ENCODE results near the gene MACROH2A1.

The MACROH2A1 gene

DNA sequence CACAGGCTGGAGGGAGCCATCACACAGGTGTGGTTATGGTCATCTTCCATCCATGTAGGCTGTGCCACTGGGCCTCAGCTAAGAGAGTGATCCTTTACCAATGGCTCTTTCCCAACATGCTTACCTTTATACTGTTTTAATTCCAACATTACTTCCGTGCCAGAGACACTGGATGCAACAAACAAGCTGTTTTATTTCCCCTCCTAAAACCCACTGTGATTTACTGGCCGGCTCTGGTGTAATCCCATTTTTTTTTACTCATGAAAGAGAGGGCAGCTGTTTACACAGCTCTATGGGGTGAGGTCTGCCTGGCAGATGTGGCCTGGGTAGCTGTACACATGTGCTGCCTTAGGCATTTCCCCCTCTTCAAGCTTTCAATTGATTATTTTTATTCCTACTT is 58.5 kb downstream of the MACROH2A1 start:
- TF ChIP-seq NFIC (IDR thresholded peaks at IDR 0.05) (no peak), CREB1 (IDR thresholded peaks at IDR 0.05; ENCODE audit: low read depth) (no peak), YY1 (IDR thresholded peaks at IDR 0.05; ENCODE audit: low read depth) (no peak), CEBPB (IDR thresholded peaks at IDR 0.05) (no peak), FOXM1 (IDR thresholded peaks at IDR 0.05; ENCODE audit: borderline replicate concordance, low read depth) (no peak), RAD21 (IDR thresholded peaks at IDR 0.05; ENCODE audit: low read depth) (no peak), EP300 (IDR thresholded peaks at IDR 0.05; ENCODE audit: borderline replicate concordance) (no peak), TCF12 (IDR thresholded peaks at IDR 0.05; ENCODE audit: low read depth) (no peak), TAF1 (IDR thresholded peaks at IDR 0.05; ENCODE audit: low read depth) (no peak), ZBTB7A (IDR thresholded peaks at IDR 0.05; ENCODE audit: low read depth) (no peak), EGR1 (IDR thresholded peaks at IDR 0.05) (no peak), TEAD4 (IDR thresholded peaks at IDR 0.05) (no peak)
- TF ChIP-seq, protein P1, sequence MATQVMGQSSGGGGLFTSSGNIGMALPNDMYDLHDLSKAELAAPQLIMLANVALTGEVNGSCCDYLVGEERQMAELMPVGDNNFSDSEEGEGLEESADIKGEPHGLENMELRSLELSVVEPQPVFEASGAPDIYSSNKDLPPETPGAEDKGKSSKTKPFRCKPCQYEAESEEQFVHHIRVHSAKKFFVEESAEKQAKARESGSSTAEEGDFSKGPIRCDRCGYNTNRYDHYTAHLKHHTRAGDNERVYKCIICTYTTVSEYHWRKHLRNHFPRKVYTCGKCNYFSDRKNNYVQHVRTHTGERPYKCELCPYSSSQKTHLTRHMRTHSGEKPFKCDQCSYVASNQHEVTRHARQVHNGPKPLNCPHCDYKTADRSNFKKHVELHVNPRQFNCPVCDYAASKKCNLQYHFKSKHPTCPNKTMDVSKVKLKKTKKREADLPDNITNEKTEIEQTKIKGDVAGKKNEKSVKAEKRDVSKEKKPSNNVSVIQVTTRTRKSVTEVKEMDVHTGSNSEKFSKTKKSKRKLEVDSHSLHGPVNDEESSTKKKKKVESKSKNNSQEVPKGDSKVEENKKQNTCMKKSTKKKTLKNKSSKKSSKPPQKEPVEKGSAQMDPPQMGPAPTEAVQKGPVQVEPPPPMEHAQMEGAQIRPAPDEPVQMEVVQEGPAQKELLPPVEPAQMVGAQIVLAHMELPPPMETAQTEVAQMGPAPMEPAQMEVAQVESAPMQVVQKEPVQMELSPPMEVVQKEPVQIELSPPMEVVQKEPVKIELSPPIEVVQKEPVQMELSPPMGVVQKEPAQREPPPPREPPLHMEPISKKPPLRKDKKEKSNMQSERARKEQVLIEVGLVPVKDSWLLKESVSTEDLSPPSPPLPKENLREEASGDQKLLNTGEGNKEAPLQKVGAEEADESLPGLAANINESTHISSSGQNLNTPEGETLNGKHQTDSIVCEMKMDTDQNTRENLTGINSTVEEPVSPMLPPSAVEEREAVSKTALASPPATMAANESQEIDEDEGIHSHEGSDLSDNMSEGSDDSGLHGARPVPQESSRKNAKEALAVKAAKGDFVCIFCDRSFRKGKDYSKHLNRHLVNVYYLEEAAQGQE (IDR thresholded peaks at IDR 0.05; ENCODE audit: low read depth): no peak
- TF ChIP-seq, protein P2, sequence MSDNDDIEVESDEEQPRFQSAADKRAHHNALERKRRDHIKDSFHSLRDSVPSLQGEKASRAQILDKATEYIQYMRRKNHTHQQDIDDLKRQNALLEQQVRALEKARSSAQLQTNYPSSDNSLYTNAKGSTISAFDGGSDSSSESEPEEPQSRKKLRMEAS (IDR thresholded peaks at IDR 0.05): no peak
- TF ChIP-seq, protein P3, sequence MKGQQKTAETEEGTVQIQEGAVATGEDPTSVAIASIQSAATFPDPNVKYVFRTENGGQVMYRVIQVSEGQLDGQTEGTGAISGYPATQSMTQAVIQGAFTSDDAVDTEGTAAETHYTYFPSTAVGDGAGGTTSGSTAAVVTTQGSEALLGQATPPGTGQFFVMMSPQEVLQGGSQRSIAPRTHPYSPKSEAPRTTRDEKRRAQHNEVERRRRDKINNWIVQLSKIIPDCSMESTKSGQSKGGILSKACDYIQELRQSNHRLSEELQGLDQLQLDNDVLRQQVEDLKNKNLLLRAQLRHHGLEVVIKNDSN (IDR thresholded peaks at IDR 0.05): no peak

DNA sequence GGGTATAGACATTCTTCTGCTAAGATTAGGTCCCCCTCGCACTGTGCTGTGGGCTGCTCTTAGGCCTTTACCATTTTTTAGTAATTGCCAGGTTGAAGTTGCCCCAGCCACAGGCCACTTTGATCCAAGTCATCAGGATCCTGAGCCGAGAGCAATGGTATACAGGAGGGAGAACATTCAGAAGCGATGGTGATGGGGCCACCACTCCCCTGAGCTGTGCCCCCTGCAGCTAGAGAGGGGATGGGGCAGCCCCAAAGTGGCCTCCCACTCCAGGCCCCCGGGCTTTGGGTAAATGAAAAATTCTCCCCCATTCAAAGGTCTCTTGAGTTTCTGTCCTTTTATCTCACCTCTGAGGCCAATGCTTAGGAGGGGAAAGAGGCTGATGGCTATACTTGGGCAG is 59.4 kb downstream of the MACROH2A1 start:
- TF ChIP-seq CREB1 (IDR thresholded peaks at IDR 0.05; ENCODE audit: low read depth) (no peak), CEBPB (IDR thresholded peaks at IDR 0.05) (no peak), TCF12 (IDR thresholded peaks at IDR 0.05; ENCODE audit: low read depth) (no peak), EGR1 (IDR thresholded peaks at IDR 0.05) (no peak)
- TF ChIP-seq, protein P2 (IDR thresholded peaks at IDR 0.05): no peak
- TF ChIP-seq, protein P1 (IDR thresholded peaks at IDR 0.05; ENCODE audit: low read depth): no peak

DNA sequence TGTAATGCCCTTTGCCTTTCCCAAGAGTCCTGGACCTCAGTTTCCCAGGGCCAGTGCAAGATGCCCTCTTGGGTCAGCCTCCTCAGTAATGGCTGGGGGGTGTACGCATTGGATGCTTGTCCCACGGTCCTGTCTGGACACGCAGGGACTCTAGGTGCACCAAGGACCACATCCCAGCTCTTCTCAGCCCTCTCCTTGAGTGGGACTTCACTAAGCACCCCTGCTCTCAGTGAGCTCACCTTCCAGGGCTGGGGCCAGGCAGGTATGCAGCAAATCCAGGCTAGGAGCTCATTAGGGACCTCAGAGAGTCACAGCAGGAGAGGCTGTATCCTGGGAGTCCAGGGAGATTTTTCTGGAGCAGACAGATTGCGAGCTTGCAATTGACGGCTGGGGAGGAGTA is 59.8 kb downstream of the MACROH2A1 start:
- TF ChIP-seq YY1 (IDR thresholded peaks at IDR 0.05; ENCODE audit: low read depth) (no peak), ZBTB7A (IDR thresholded peaks at IDR 0.05; ENCODE audit: low read depth) (no peak), TAF1 (IDR thresholded peaks at IDR 0.05; ENCODE audit: low read depth) (no peak), TCF12 (IDR thresholded peaks at IDR 0.05; ENCODE audit: low read depth) (no peak), NFIC (IDR thresholded peaks at IDR 0.05) (no peak), RAD21 (IDR thresholded peaks at IDR 0.05; ENCODE audit: low read depth) (no peak), CREB1 (IDR thresholded peaks at IDR 0.05; ENCODE audit: low read depth) (no peak), FOXM1 (IDR thresholded peaks at IDR 0.05; ENCODE audit: borderline replicate concordance, low read depth) (no peak), EGR1 (IDR thresholded peaks at IDR 0.05) (no peak)
- TF ChIP-seq, protein P3 (IDR thresholded peaks at IDR 0.05): no peak
- TF ChIP-seq, protein P2 (IDR thresholded peaks at IDR 0.05): no peak
- TF ChIP-seq, protein P1 (IDR thresholded peaks at IDR 0.05; ENCODE audit: low read depth): no peak

DNA sequence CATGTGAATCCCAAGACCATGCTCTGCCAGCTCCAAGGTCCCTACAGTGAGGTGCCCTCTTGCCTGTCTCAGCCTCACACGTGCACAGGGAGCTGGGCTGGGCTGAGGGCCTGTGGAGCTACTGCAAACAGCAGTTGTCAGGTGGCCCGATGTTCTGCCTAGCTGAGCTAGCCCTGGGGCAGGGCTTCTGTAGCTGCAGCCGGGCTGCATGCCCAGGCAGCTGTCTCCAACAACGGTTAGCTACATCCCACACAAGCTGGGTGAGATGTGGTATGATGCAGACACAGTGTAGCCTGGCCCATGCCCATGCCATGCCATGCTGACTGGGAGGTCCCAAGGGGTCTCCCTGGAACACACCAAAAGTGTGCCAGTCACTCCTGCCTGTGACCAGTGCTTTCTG is 62.0 kb downstream of the MACROH2A1 start:
- TF ChIP-seq, protein P3 (IDR thresholded peaks at IDR 0.05): no peak
- TF ChIP-seq CREB1 (IDR thresholded peaks at IDR 0.05; ENCODE audit: low read depth) (no peak), TAF1 (IDR thresholded peaks at IDR 0.05; ENCODE audit: low read depth) (no peak), EGR1 (IDR thresholded peaks at IDR 0.05) (no peak), TEAD4 (IDR thresholded peaks at IDR 0.05) (no peak), YY1 (IDR thresholded peaks at IDR 0.05; ENCODE audit: low read depth) (no peak), FOXM1 (IDR thresholded peaks at IDR 0.05; ENCODE audit: borderline replicate concordance, low read depth) (no peak), ZBTB7A (IDR thresholded peaks at IDR 0.05; ENCODE audit: low read depth) (no peak), EP300 (IDR thresholded peaks at IDR 0.05; ENCODE audit: borderline replicate concordance) (no peak), RAD21 (IDR thresholded peaks at IDR 0.05; ENCODE audit: low read depth) (no peak)
- TF ChIP-seq, protein P2 (IDR thresholded peaks at IDR 0.05): no peak
- TF ChIP-seq, protein P1 (IDR thresholded peaks at IDR 0.05; ENCODE audit: low read depth): no peak

All from Ishikawa (cell line).